HPDE6-E6E7 (cell line): Measurements from ENCODE around the gene HOXD3.
A peak's percentile ranks its signal among the peaks of the same experiment; 100 is the strongest.

Experiments used
- DNase-seq: peaks from one replicate; pipeline ENCODE4 v3.0.0; 2011; ENCODE audit warnings: missing footprints; ENCODE audit errors: extremely low spot score

Gene HOXD3

DNA sequence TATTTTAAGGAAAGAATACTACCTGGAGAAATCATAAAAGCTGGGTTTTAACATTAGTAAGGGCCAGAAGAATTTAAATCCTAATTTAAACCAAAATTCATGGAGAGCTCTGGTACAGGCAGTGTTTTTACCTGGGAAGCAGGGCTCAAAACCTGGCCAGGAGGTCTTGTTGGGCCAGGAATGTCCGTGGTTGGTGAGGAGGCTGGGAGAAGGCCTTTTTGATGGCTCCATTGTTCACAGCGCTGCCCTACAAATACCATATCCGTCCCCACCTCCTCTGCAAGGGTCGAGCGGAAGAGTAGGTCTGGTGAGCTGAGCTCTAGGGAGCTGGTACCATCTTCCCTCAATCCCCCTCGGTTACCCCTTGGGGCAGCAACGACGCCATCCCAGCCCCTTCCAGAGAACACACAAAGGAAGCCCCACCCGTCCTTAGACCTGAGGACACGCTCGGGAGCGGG is 20.5 kb downstream of the HOXD3 start:
- DNase-seq: no peak

- DNase-seq: peak; percentile 35
Observed at GRCh38 chr2:176178038-176178756, 21.1 kb downstream of the HOXD3 start.

DNA sequence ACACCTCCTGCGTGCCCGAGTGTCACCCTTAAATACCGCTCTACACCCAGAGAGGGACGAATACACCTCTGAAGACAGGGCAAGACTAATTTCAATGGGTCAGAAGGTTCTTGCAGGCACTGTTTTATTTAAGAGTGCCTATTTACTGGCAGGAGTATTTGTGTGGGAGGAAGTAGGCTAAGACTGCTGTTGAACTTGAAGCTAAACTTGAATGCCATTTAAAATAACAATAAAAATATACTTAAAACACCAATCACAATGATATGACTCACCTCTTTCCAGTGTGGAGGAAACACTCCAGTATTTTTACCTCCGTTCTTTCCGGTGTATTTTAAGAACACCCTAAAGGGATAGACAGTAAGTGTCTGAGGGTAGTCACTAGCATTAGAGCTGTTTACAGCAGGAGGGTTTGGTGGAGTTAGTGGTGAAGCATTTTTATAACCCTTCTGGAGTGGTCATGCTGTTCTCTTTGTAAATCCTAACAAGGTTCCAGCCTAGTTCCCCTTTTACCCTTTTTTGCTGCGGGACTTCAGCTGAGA is 21.7 kb downstream of the HOXD3 start:
- no peak for DNase-seq

- no peak for DNase-seq
Observed at GRCh38 chr2:176181551-176181950, 24.4 kb downstream of the HOXD3 start.

GRCh38 chr2:176182671-176183070 is 25.6 kb downstream of the HOXD3 start:
- no peak for DNase-seq

GRCh38 chr2:176184749-176185148 is 27.6 kb downstream of the HOXD3 start:
- no peak for DNase-seq

GRCh38 chr2:176186024-176186423 is 28.9 kb downstream of the HOXD3 start:
- DNase-seq: no peak

DNA sequence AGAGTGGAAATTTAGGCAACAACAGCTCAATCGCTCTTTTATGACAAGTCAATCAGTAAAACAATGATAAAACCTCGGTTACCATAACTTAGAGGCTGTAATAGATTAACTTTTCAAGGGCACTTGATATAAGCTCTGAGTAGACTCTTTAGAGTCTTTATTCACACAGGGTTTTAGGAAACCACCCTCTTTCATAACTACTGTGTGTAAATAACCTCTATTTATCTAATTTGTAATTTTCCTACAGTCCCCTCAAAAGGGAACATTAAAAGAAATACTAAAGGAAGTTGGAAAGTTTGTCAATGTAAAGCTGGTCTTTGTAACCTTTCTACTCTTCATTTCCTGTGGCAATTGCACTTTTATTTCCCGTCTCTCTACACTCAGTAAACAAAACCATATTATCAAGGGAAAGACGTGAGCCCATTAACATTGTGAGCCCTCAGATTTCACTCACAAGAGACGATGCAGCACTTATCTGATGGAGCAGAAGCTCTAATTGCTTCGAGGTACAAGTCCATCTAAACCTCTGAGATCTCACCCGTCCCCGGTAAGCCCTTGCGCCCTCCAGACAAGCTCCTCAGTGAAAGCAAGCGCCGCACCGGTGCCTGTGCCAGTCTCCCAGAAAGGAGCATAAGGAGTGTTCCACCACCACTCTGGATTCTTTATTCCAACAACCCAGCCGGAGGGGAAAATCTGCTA is 30.2 kb downstream of the HOXD3 start:
- no peak for DNase-seq

GRCh38 chr2:176187899-176188773 is 31.0 kb downstream of the HOXD3 start, which contains the start of gene HOXD1:
Gene HOXD1 (plus strand): TSS chr2:176188668. CDS start chr2:176188802, 134 bp downstream.
- no peak for DNase-seq

DNA sequence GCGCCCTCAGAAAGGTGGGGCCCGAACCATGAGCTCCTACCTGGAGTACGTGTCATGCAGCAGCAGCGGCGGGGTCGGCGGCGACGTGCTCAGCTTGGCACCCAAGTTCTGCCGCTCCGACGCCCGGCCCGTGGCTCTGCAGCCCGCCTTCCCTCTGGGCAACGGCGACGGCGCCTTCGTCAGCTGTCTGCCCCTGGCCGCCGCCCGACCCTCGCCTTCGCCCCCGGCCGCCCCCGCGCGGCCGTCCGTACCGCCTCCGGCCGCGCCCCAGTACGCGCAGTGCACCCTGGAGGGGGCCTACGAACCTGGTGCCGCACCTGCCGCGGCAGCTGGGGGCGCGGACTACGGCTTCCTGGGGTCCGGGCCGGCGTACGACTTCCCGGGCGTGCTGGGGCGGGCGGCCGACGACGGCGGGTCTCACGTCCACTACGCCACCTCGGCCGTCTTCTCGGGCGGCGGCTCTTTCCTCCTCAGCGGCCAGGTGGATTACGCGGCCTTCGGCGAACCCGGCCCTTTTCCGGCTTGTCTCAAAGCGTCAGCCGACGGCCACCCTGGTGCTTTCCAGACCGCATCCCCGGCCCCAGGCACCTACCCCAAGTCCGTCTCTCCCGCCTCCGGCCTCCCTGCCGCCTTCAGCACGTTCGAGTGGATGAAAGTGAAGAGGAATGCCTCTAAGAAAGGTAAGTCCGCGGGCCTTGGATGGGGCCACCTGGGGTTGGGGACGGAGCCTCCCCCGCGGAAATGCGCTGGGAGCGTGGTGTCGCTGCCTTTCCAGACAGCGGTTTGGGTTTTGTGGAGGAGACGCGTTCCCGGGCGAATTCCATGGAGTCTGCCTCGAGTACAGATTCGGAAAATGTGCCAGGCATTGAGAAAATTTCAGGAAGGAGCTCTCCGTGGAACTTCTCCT is 31.9 kb downstream of the HOXD3 start:
- no peak for DNase-seq

DNA sequence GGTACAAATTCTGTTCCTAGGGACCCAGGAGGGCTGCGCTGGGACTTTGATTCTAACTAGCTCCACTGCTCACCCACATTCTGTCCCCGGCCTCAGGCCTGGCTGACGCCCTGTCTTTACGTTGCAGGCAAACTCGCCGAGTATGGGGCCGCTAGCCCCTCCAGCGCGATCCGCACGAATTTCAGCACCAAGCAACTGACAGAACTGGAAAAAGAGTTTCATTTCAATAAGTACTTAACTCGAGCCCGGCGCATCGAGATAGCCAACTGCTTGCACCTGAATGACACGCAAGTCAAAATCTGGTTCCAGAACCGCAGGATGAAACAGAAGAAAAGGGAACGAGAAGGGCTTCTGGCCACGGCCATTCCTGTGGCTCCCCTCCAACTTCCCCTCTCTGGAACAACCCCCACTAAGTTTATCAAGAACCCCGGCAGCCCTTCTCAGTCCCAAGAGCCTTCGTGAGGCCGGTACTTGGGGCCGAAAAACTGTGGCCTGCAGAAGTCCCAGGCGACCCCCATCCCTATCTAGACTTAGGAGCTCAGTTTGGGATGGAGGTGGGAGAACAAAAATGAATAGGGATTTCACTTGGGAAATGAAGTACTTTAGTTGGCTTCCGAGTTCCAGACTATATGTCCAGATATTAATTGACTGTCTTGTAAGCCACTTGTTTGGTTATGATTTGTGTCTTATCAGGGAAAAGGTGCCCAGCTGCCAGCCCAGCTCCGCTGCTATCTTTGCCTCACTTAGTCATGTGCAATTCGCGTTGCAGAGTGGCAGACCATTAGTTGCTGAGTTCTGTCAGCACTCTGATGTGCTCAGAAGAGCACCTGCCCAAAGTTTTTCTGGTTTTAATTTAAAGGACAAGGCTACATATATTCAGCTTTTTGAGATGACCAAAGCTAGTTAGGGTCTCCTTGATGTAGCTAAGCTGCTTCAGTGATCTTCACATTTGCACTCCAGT is 32.9 kb downstream of the HOXD3 start:
- no peak for DNase-seq

GRCh38 chr2:176192351-176192750 is 35.2 kb downstream of the HOXD3 start:
- no peak for DNase-seq

DNA sequence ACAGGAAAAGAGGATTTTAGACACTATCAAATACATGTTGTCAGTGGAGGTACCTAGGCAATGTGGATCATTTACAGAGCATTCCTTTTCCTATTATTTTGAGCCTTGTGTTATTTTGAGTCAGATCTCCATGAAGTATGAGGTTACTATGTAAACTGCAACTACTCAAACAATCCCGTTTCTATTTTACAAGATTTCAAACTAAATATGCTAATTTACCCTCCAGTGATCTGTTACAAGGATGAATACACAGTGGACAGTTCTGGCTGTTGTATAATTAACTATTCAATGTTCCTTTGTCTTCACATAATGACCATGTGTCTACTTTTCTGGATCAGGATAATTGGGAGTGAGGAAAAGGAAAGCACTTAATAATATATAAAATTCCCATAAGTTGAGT is 35.9 kb downstream of the HOXD3 start:
- no peak for DNase-seq

GRCh38 chr2:176199902-176200301 is 42.8 kb downstream of the HOXD3 start:
- DNase-seq: no peak

DNA sequence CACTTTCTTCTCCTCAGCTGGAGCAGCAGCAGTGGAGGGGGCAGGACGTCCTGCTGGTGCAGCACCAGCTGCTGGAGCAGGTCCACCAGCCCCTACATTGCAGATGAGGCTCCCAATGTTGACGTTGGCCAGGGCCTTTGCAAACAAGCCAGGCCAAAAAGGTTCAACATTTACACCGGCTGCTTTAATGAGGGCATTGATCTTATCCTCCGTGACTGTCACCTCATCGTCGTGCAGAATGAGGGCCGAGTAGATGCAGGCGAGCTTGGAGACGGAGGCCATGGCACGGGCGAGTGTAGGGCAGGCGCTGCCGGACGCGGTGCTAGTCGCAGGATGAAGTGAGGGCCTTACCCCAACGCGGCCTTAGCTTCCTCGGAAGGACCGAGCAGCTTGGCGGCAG is 43.9 kb downstream of the HOXD3 start:
- no peak for DNase-seq

- no peak for DNase-seq
Observed at GRCh38 chr2:176202491-176202890, 45.4 kb downstream of the HOXD3 start.

DNA sequence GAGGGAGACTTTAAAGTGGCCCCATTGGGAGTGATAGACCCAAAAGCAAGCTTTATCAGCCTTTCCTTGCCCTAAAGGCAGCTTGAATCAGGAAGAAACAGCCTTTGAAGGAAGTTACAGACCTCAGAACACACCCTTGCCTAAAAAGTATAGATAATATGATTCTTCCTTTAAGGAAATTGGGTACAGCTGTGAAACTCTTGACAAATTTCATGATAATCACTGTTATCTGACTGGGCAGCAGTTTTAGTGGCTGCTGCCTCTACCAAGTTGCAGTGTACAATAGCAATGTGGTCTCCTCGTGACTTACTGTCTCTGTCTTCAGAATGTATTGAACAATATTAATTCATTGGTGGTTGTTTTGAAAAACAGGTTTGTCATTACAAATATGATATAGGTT is 48.0 kb downstream of the HOXD3 start:
- DNase-seq: no peak

DNA sequence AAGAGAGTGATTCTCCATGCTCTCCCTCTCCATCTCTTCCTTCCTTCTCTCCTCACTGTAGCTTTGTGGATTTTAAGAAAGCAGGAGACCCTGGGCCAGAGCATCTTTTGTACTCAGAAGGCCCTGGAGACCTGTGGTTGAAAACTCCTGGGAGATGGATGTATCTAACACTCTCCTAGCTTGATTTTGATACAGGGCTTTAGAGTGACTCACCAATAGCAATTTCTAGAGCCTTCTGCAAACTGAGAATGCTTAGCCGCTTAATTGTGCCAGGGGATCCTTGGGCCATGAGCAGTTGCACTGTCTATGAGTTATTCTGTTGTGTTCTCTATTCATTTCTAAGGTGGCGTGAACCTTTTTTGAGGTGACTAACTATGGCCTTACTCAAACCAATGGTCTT is 49.0 kb downstream of the HOXD3 start:
- DNase-seq: no peak

- no peak for DNase-seq
Observed at GRCh38 chr2:176206682-176207081, 49.6 kb downstream of the HOXD3 start.

DNA sequence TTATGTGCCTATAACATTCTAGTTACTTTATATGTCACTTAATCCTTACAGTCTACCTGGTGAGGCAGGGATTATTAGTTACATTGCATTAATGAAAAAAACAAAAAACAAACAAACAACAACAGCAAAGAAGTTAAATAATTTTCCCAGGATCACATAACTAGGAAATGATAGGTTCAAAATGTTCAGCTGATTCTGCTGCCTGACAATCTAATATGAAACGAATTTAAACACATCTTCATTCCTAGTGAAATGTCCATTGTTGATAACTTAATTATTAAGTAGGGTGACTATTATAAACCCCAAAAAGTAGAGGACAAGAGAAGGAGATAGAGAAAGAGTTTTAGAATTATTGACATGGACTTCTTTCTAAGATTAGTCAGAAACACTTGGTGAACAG is 54.0 kb downstream of the HOXD3 start:
- DNase-seq: no peak
